ENCODE measurements around the gene INHBA.

The INHBA gene

DNA sequence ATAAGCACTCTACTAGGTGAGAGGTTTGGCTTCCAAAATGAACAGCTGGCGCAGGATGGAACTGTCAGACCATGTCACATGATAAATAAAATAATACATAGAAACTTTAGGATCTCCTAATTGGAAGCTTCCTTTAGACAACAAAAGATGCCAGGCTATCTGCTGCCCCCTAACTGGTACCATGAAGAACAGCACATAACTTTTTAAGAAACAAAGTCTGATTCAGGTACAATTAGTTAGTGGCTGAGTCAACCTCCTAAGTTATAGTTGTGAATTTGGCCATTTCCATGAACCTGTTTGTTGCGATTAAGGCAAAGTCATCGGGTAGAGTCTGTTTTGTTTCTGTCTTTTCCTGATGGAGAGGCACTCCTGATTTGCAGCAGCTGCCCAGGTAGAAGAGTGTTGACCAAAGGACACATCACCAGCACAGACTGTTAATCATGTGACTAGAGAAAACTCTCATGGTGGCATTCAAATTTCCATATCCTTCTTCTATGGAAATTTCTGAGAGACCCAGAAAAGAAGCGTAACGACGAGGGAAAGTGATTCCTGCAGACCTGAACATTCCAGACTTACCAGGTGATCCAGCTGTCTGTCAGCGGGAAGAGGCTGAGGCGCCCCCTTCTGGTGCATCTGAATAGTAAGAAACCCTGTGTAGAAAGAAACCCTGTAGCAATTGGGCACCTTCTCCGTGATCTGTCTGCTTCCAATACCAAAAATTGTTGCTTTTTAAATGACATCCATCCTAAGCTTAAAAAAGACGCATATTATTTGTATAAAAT, 8.6 kb upstream of the INHBA start:
- no peak for DNase-seq (ENCODE audit: low read depth in 3 of 3)

DNA sequence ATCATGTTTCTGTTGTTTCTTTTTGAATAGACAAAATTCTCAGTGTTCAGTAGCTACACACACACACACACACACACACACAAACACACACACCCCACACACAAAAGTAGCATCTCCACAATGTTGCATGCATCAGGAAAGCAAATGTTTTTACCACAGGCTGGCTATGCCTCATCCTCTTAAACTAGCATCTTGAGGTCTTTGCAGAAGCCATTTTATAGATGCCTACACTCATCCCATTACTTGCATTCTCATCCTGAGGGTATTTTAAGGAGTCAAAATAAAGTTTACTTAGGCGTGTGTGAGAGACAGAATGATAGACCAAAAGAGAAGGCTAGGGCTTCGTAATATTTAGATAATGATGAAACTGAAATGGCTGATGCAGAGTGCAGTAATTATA, 7.9 kb upstream of the INHBA start:
- DNase-seq (ENCODE audit: low read depth in 3 of 3) = no peak

DNA sequence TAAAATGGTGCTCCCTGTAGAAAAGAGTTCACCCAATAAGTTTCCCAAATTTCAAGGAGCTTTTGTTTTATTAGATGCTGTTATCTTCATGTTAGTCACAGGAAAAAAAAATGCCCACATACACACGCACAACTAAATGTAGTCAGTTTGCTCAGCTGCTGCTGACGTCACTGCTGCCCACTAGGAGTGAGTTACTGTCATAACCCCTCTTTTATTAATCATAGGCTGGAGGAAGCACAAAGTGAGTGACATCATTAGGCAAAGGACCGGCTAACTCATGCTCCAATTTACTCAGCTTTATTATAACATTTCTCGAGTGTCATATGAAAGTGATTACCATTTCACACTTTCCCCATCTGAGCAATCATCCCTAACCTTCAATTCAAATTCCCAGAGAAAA, 6.7 kb upstream of the INHBA start:
- no peak for DNase-seq (ENCODE audit: low read depth in 3 of 3)

DNA sequence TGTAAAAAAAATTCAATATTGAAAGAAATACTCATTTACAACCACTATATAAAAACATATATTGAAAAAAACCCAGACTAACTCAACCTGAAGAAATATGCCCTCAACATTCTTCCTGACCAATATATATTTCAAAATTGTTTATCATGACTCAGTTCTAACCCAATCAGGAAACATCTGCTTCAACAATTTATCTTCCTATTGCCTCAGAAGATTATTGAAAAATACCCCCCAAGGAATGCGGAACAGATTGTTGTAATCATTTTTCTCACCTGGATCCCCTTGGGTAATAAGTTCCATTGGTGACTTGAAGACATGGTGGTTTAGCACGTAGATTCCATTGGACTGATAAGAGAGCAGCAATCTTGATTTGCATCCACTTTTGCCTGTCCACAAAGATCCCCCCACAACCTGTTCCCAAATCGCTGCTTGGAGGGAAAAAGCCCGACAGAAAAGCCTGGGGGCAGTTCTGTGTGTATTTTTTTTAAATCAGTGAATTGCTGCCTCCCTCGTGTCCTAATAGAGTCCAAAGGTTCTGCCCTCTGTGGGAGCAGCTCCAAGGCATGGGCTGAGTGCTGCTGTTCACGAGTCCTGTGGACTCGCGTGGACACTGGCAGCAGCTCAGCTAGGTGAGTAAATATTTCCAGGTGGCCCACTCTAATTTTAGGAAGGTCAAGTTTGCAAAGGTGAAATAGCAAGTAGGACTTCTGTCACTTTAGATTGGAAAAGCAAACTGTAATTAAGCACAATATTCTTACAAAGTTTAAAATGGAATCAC, 5.9 kb upstream of the INHBA start:
- DNase-seq (ENCODE audit: low read depth in 3 of 3) = no peak

- DNase-seq (ENCODE audit: low read depth in 3 of 3) = no peak
Observed at GRCh38 chr7:41706228-41706930, 3.5 kb upstream of the INHBA start.

- DNase-seq (ENCODE audit: low read depth in 3 of 3) = peak; percentile 4 to 24 (median 15)
Observed at GRCh38 chr7:41705109-41705901, 2.4 kb upstream of the INHBA start.

GRCh38 chr7:41701068-41701941, 1.6 kb downstream of the INHBA start:
- no peak for DNase-seq (ENCODE audit: low read depth in 3 of 3)

- DNase-seq (ENCODE audit: low read depth in 3 of 3) = no peak
Observed at GRCh38 chr7:41700044-41700471, 2.8 kb downstream of the INHBA start.

GRCh38 chr7:41699516-41699915, 3.4 kb downstream of the INHBA start:
- DNase-seq (ENCODE audit: low read depth in 3 of 3) = no peak

DNA sequence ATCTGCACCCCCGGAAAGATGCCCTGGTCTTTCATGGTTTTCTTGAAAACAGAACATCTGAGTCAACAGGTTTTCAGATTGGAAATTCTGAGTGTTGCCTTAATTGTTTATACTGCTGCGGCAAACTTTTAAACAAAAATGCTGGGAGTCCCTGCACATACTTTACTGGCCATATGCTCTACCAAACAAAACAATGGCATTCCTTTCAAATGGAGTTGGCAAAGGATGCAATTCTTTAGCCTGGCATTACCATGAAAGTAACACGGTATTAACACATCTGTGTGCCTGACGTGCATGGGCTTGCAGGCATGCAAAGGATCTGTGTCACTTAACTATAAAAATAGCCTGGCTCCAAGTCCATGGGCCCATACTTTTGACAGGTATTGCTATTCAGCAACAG, 4.2 kb downstream of the INHBA start:
- DNase-seq (ENCODE audit: low read depth in 3 of 3) = no peak

GRCh38 chr7:41698114-41698513, 4.8 kb downstream of the INHBA start:
- DNase-seq (ENCODE audit: low read depth in 3 of 3) = no peak

GRCh38 chr7:41696323-41696916, 6.5 kb downstream of the INHBA start:
- no peak for DNase-seq (ENCODE audit: low read depth in 3 of 3)

GRCh38 chr7:41695661-41696322, 7.1 kb downstream of the INHBA start:
- no peak for DNase-seq (ENCODE audit: low read depth in 3 of 3)

GRCh38 chr7:41694495-41694894, 8.4 kb downstream of the INHBA start:
- DNase-seq (ENCODE audit: low read depth in 3 of 3) = no peak

DNA sequence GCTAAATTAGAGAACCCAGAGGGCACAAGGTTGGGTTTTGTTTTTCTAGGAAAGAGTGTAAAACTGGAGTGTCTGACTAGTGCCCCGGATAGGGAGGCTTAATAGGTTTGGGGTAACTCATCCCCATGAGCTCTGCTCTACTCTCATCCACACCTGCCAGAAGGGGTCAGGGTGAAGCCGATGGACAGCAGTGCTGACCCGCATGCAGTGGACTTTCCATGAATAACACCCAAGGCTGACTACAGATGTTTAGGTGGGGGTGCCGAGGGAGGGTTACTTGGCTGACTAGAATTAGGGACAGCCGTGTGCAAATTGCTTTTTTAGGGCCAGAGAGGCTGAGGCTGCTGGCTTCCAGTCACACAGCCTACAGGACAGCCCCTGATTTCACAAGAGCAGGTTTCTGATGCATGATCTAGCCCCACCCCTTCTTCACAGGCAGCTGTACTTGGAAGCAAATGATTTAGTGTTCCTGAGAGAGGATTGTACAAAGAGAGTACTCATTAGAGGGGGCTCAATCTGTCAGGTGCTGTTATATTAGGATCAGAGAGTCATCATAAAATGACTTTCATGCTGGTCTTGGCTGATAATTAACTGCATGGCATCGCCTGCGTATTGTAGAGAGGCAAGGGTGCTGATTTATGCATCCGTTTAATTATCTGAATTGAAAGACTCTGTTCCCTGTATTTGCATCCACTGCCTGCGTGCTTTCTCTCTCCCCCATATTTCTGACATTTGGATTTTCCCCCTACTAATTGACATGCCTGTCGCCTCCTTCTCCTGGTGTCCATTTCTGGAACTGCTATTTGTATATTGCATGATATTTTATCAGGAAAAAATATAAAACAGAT, 9.5 kb downstream of the INHBA start:
- no peak for DNase-seq (ENCODE audit: low read depth in 3 of 3)

DNA sequence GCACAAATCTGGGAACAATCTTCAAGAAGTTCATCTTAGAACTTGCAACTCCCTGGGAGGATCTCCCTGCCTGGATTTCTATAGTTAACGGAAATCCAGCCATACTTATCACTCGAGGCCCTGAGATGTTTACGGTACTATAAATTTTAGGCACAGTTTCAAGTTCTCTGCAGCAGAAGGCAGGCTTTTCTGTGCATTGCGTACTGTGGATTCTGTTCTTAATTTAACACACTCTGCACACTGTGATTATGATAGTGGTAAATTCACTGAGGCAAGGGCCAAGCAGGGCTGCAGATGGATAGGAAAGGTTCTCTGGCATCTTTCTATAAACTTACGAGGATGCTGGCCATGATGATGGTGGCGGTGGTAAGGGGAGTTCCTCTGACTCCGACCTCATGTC, 10.6 kb downstream of the INHBA start:
- no peak for DNase-seq (ENCODE audit: low read depth in 3 of 3)

- DNase-seq (ENCODE audit: low read depth in 3 of 3) = no peak
Observed at GRCh38 chr7:41691286-41692190, 11.4 kb downstream of the INHBA start.

- DNase-seq (ENCODE audit: low read depth in 3 of 3) = no peak
Observed at GRCh38 chr7:41689815-41690214, 13.1 kb downstream of the INHBA start.
